ENCODE results near the gene MLLT10.
"Not testable (repeated sequence)": the region's sequence is repeated elsewhere in the genome, so short reads cannot be mapped to it uniquely, and the experiment has no call there.

The MLLT10 gene

DNA sequence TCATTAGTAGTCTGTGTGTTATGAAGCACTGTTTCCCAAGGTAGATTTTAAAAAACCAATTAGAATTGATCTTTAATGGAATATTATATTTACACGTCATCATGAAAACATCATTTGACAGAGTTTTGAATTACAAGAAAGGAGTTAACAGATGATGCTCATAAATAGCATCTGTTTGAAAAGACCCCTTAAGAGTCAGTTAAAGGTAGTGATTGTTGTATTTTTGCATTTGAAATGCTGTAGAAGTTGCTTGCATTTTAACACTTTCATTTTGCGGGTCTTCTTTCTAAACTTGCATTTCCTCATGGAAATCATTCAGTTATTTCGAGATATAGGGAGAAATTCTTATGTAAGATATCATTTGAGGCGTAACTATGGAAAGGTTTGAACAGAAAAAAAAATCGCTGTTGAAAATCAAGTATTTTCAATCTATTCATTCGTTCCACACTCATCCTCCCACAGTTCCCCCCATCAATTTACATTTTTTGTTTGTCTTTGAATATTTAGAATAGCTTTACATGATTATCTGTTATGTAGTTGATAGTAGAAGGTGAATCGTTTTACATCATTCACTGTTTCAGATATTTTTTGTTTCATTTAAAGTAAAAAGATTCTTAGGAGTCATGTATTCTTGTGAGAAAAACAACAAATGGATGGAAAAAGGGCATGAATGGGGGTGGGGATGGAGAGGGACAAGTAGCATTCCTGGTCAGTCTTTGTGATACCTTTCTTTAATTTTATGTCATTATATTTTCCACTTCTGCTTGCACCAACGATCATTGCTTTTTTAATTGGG lies 5.6 kb upstream of the MLLT10 start:
- no peak for DNase-seq (ENCODE audit: low read depth)

DNA sequence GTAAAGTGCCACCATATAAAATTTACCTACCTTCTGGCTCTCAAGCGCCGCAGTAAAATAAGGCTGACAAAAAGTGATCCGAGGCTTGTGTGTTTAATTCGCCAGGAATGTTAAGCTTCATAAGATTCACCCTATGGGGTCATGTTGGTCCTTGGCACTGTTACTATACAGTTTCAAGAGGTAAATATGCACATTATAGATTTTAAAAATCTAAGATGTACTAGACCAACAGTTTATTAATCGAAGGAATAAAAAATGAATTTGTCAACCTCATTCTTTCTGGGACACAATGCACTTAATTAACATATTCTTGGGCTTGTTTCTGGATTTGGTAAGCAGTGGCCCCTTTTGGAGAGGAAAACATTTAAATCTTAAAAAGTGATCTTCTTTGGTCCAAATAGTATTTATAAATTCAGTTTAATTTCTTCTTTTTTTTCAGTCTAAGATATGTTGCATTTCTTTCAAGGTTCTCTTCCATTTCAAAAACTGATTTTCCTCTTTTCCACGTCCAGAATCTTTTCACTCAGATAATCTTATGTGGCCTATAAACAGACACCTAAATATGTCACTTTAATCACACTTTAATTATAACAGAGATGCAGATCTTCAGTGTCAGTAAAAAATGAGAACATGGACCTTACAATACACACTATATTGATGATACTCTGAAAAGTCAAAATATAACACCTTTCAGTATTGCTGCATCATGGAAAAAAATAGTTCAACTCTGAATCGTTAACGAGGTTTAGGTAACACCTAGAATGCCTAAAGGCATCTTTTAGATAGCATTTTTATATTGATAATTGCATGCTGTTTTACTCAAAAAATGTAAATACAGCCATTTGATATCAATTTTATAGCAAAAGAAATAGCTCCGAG lies 4.8 kb upstream of the MLLT10 start:
- no peak for DNase-seq (ENCODE audit: low read depth)

DNA sequence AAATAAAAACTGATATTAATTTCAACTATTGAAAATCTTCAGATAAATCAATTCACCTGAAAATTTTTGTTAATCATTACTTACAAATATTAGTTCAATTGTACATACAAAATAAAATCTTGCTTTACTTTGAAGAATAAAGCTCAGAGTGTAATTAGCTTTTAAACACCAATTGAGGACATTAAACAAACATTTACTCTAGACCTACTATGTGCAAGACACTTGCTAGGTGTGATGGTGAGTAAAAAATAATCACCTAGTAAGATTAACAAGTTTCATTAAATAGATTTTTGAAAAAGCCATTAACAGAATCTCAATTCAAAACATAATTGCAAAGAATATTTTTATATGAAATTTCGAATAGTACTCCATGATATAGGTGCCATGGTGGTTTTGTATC lies 3.9 kb upstream of the MLLT10 start:
- DNase-seq (ENCODE audit: low read depth): no peak

DNA sequence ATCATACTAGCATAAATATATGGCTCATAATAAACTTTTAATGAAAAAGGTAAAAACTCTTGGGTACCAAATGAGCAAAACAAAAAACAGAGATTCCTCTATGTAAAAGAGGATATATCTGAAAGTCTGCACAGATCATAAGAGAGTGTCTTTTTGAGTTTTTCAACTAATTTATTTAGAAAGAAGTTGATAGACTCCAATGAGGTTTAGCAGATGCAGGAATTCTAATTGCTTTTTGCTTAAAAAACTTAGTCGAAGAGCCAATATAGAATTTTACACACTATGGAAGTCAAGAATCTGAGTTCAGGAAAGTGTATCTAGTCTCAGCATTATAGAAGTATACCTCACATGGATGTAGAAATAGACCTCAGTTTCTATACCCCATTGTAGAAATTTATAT lies 3.4 kb upstream of the MLLT10 start:
- DNase-seq (ENCODE audit: low read depth): no peak

DNA sequence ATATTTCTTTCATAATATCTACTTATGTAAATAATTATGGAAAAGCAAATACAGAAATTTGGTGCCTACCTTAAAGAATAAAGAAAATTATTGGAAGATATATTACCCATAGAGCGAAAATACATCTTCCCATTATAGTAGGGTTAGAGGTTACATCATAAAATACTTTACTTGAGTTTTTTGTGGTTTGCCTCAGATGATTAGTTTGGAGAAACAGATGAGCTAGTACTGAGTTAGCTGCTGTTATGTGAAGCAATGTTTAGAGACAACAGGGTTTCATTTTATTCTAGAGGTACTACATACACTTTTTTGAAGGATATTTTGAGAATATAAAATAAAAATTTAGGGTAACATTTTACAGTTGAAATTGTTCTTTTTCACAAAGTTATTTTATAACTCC lies 2.9 kb upstream of the MLLT10 start:
- no peak for DNase-seq (ENCODE audit: low read depth)

DNA sequence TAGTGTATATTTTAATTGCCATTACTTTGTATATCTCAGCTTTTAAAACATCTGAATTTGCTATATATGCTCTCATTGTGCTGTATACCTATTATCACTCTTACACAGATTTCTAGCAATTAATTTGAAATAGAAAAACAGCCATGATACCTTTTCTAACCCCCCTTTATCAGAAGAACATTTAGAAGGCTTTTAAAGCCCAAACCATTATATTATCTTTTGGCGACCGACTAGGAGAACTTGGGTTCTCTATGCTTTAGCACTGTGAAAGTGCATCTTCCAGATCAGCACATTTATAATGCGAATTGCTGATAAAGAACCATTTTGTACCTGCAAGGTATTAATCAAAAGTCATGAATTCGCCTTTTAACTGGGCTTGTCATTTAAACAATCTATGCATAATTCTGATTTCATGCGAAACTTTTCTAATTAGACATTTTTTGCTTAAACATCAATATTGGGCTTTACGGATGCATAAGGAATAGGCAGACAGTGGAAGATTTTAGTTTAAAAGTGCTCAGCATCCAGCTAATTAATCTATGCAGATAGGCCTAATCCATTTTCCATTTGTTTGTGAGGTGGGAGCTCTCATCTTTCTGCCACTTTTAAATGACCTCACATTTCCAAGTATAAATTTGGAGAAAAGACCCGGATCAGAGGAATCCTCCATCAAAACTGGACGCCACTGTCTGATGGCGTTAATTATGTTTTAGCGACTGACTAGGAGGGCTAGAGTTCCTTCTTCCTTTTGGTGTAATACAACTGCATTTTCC lies 1.2 kb upstream of the MLLT10 start:
- DNase-seq (ENCODE audit: low read depth): no peak

DNA sequence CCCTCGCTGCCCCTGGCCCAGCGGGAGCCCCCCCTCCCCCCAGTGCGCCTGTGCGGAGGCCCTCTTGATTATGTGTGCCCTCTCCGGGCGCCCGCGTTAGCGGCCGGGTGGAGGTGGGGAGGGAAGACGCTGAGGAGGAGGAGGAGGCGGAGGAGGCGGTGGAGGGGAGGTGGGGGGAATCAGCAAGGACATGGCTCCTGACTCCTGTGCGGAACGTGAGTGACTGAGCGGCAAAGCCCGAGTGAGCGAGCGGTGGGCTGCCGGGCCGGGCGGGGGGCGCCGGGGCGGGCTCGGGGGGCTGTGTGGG lies 201 bp downstream of the MLLT10 start:
- no peak for DNase-seq (ENCODE audit: low read depth)

DNA sequence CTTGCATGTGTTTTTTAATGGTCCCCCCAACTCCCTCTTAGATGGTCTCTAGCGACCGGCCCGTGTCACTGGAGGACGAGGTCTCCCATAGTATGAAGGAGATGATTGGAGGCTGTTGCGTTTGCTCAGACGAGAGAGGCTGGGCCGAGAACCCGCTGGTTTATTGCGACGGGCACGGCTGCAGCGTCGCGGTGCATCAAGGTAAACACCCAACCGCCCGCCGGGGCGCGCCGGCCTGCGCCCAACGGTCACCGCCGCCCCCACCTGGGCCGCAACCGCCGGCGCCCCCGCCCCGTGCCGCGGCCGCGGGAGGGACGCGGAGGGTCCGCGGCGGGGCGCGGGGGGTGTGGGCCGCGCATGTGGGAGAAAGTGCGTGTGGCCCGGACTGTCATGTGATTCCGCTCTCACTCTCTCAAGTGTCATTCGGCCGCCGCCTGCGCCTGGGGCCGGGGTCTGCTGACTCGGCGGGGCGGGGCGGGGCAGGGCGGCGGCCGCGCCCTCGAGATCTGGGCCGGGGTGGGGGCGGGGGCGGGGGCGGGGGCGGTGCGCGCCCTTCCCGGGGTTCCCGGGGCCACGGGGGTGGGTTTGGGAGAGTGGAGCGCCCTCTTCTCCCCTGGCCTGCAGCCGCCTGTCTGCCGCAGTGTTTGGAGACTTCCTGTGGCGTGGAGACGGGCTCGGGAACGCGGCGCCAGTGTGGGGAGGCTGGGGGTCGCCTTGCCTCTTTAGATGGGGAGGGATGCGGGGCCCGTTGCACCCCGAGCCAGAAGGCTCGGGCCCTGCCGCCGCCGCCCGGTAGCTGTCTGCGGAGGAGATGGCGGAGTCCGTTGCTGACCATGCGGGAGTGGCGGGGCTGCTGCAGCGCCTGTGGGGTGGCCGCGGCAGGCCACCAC lies 817 bp downstream of the MLLT10 start:
- DNase-seq (ENCODE audit: low read depth): no peak

DNA sequence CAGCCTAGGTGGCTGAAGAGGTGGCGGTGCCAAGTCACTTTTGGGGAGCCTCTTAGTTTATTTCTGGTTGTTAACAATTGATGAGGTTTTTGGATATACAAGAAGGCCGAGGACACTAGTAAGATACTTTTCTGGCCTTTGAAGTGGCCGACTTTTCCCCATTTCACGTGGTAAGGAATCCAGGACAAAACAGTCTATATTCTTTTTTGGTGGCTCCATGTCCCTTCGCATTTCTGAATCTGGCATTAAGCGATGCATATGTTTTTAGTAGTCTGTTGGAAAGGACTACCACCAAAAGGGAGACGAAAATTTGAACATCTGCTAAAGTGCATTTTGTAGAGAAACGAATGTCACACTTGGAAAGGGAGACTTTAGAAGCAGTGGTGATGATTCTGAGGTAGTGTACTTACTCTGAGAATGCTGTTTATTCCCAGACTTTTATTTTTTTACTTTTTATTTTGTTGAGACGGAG lies 1.5 kb downstream of the MLLT10 start:
- DNase-seq (ENCODE audit: low read depth): no peak

DNA sequence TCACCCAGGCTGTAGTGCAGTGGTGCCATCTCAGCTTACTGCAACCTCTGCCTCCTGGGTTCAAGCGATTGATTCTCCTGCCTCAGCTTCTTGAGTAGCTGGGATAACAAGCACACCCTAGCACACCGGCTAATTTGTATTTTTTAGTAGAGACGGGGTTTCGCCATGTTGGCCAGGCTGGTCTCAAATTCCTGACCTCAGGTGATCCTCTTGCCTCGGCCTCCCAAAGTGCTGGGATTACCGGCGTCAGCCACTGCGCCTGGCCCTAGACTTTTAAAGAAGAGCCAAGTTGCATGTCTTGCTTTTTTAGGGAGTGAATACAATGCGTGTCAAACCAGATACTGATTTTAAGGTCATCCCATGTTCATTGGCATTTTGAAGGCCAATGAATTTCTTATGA lies 1.9 kb downstream of the MLLT10 start:
- DNase-seq (ENCODE audit: low read depth): not testable (repeated sequence)

DNA sequence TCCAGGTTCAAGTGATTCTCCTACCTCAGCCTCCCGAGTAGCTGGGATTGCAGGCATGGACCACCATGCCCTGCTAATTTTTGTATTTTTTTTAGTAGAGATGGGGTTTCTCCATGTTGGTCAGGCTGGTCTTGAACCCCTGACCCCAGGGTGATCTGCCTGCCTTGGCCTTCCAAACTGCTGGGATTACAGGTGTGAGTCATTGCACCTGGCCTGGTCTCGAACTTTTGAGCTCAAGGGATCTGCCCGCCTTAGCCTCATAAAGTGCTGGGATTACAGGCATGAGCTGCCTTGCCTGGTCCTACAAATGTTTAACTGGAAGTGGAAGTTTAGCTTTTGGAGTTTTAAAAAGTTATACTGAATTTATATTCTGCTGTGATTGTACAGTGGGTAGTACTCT lies 2.8 kb downstream of the MLLT10 start:
- DNase-seq (ENCODE audit: low read depth): no peak

DNA sequence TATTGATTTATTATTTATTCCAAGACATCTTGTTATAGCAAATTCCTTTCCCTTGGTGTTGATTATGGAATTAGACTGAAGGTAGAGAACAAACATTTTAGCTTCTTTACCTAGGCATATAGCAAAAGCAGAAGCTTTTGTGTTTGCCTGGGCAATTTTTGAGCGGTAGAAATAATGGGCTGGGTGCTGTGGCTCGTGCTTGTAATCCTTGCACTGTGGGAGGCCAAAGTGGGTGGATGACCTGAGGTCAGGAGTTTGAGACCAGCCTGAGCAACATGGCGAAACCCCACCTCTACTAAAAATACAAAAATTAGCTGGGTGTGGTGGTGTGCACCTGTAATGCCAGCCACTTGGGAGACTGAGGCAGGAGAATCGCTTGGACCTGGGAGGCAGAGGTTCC lies 6.7 kb downstream of the MLLT10 start:
- DNase-seq (ENCODE audit: low read depth): not testable (repeated sequence)

DNA sequence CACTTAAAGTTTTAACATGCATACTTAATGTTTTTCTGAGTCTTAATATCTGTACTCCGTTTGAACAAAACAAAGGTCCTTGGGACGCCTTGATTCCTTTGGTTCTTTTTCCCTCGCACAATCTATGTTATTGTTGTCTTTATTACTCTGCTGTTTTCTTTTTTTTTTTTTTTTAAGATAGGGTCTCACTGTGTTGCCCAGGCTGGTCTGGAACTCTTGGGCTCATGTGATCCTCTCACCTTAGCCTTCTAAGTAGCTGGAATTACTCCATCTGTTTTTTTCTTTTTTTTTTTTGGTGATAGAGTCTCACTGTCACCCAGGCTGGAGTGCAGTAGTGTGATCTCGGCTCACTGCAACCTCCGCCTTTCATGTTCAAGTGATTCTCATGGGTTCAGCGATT lies 13.2 kb downstream of the MLLT10 start:
- DNase-seq (ENCODE audit: low read depth): no peak

DNA sequence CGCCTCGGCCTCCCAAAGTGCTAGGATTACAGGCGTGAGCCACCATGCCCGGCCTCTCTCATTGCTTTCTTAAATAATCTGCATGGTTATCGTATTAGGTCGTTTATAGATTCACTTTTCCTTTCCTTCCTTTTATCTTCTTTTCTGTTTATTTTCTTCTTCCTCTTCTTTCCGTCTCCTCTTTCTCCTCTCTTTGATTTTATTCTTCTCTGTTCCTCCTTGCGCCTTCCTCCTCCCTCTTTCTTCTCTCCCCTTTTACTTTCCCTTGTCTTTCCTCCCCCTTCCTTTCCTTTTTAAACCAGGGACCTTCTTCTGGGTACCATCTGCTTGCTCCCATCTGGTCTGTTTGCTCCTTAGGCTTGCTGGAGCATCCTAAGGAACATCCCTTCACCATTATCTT lies 18.6 kb downstream of the MLLT10 start:
- DNase-seq (ENCODE audit: low read depth): no peak

DNA sequence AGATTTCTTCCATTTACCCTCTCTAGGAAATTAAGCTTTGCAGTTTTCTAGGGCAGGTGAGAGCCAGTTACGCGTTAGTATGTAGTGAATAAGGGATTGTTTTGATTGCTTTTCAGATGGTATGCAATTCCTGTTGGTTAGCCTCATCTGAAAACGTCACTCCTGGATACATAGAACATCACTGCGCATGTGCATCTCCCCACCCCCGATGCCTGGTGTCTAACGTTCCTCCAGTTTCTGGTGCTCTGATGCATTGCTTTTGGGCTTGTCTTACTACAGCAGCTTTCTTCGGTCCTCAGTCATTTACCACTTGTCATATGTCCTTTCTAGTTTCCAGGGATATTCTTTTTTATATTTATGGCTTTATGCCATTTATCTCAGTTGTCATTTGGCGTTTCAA lies 22.5 kb downstream of the MLLT10 start:
- DNase-seq (ENCODE audit: low read depth): no peak

DNA sequence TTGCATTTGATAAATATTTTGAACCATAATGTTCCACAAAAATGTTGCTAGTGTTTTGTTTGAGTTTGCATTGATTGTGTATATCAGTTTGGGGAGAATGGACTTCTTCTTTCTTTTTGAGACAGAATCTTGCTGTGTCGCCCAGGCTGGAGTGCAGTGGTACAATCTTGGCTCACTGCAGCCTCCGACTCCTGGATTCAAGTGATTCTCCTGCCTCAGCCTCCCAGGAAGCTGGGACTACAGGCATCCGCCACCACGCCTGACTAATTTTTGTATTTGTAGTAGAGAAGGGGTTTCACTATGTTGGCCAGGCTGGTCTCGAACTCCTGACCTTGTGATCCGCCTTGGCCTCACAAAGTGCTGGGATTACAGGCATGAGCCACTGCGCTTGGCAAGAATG lies 25.0 kb downstream of the MLLT10 start:
- DNase-seq (ENCODE audit: low read depth): not testable (repeated sequence)

DNA sequence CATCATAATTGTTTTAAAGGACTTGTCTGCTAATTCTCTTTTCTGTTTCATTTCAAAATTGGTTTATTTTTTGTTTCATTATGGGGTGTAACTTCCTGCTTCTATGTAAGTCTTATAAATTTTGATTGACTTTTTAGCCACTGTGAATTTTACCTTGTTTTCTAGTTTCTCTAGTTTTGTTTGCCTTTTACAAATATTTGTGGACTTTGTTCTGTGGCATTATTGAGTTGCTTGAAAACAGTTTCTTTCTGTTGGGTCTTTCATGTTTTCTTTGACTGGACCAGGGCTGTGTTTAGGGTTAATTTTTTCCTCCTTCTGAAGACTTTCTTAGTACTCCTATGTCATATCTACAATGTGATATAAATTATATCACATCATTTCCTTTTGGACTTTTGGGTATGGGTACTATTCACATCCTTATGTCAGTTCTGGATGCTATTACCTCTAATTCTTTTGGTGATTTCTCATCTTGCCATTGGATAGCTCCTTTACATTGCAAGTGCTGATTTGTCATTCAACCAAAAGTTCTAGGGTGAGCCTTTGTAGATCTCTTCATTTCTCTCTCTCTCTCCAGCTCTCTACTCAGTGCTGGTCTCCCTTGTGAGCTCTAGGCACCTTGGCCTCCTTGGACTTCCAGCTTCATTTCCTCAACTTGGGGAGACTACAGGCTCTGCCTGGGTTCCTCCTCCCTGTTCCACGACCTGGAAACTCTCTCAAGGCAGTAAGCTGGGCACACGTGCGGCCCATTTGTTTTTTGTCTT lies 36.9 kb downstream of the MLLT10 start:
- no peak for DNase-seq (ENCODE audit: low read depth)

DNA sequence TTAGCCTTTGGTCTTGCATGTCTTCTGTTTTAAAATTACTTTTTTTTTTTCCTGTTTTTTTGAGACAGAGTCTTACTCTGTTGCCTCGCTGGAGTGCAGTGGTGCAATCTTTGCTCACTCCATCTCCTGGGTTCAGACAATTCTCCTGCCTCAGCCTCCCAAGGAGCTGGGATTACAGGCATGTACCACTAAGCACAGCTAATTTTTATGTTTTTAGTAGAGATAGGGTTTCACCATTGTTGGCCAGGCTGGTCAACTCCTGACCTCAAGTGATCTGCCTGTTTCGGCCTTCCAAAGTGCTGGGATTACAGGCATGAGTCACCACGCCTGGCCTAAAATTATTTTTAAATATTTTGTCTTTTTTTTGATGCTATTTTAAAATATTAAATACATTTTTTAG lies 38.5 kb downstream of the MLLT10 start:
- no peak for DNase-seq (ENCODE audit: low read depth)

DNA sequence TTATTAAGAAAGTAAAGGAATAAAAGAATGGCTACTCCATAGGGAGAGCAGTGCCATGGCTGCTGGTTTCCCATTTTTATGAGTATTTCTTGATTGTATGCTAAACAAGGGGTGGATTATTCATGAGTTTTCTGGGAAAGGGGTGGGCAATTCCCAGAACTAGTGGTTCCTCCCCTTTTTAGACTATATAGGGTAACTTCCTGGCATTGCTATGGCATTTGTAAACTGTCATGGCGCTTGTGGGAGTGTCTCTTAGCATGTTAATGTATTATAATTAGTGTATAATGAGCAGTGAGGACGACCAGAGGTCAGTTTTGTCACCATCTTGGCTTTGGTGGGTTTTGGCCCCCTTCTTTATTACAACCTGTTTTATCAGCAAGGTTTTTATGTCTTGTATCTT lies 40.5 kb downstream of the MLLT10 start:
- DNase-seq (ENCODE audit: low read depth): not testable (repeated sequence)

DNA sequence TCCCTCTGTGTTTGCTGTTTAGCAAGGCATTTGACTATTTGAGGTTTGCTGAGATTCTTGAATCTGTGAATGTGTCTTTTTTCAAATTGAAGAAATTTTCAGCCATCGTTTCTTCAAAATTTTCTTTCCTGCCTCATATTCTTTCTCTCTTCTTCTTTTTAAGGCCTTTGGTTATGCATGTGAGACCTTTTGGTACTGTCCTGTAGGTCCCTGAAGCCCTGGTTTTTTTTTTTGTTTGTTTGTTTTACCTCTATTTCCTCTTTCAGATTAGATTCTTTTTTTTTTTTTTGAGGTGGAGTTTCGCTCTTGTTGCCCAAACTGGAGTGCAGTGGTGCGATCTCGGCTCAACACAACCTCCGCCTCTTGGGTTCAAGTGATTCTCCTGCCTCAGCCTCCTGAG lies 45.3 kb downstream of the MLLT10 start:
- no peak for DNase-seq (ENCODE audit: low read depth)

DNA sequence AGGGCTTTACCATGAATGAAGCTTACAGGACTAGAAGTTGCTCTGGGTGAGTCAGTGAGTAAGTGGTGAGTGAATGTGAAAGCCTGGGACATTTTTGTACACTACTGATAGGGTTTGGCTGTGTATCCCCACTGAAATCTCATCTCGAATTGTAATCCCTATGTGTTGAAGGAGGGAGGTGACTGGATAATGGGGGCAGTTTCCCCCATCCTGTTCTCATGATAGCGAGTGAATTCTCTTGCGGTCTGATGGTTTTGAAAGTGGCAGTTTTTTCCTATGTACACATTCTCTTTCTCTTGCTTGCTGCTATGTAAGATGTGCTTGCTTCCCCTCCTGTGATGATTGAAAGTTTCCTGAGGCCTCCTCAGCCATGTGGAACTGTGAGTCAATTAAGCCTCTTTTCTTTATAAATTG lies 47.4 kb downstream of the MLLT10 start:
- DNase-seq (ENCODE audit: low read depth): not testable (repeated sequence)

Data from stimulated activated CD8-positive, alpha-beta memory T cell treated with anti-CD3 and anti-CD28 coated beads, Interleukin-7, amount 100 ng/mL, for 24 hours (primary cell).